Choroid plexus epithelial cell (primary cell): ENCODE measurements around the gene FDPS.

Experiments
- DNase-seq: peaks from one replicate; pipeline ENCODE4 v3.0.0-alpha.2; 2010; ENCODE audit warnings: low read depth
- H3K4me3 ChIP-seq: 2 replicates; pipeline ENCODE4 v1.5.1; 2011; ENCODE audit warnings: low read depth, mild to moderate bottlenecking, control low read depth, low read length, moderate library complexity
- TF ChIP-seq, protein P1 (sequence below): conservative IDR thresholded peaks from 2 replicates; pipeline ENCODE4 v1.5.1; 2011; ENCODE audit warnings: low read depth, mild to moderate bottlenecking, control low read depth, inconsistent platforms, low read length, moderate library complexity

The FDPS gene

GRCh38 chr1:155305881-155306391, 2.7 kb upstream of the FDPS start:
- DNase-seq: no peak
- TF ChIP-seq, protein P1, sequence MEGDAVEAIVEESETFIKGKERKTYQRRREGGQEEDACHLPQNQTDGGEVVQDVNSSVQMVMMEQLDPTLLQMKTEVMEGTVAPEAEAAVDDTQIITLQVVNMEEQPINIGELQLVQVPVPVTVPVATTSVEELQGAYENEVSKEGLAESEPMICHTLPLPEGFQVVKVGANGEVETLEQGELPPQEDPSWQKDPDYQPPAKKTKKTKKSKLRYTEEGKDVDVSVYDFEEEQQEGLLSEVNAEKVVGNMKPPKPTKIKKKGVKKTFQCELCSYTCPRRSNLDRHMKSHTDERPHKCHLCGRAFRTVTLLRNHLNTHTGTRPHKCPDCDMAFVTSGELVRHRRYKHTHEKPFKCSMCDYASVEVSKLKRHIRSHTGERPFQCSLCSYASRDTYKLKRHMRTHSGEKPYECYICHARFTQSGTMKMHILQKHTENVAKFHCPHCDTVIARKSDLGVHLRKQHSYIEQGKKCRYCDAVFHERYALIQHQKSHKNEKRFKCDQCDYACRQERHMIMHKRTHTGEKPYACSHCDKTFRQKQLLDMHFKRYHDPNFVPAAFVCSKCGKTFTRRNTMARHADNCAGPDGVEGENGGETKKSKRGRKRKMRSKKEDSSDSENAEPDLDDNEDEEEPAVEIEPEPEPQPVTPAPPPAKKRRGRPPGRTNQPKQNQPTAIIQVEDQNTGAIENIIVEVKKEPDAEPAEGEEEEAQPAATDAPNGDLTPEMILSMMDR: no peak
- H3K4me3 ChIP-seq: no peak overlapping the region

DNA sequence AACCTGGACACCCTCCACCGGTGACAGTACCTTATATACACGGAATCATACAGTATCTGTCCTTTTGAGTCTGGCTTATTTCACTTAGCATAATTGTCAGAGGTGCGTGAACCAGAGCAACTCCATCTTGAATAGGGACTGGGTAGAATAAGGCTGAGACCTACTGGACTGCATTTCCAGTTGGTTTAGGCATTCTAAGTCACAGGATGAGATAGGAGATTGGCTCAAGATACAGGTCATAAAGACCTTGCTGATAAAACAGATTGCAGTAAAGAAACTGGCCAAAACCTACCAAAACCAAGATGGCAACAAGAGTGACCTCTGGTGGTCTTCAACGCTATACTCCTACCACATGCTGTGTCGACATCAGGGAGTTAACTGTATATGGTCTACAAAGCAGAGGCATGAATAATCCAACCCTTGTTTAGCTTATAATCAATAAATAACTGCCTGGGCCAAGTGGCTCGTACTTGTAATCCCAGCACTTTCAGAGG, 1.4 kb upstream of the FDPS start:
- TF ChIP-seq, protein P1: peak; percentile 37
- peak; percentile 59 for DNase-seq
- H3K4me3 ChIP-seq: no peak overlapping the region

- no peak for DNase-seq
Observed at GRCh38 chr1:155309423-155310021, 856 bp downstream of the FDPS start.

DNA sequence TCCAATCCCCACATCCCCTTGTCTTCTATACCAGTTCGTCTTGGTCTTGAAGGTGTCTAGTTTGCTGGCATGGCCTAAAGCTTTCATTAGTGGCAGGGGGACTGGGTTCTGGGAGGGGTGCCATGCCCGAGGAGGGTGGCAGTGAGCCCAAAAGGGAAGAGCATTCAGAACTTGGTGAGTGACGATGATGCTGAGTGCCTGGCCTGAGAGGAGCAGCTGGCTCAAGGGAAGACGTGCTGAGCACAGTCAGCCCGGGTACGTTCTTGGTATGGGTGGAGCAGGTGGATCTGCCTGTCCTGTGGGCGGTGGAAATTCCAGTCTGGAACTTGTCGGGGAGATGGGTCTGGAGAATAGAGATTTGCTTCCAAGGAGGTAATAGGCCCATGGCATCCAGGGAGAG, 4.6 kb downstream of the FDPS start:
- DNase-seq: no peak
- TF ChIP-seq, protein P1: no peak
- no peak overlapping the region for H3K4me3 ChIP-seq

More at GRCh38 chr1:155309423-155310021, 856 bp downstream of the FDPS start:
- H3K4me3 ChIP-seq: peak overlapping the region; percentile 67
- TF ChIP-seq, protein P1: no peak

DNA sequence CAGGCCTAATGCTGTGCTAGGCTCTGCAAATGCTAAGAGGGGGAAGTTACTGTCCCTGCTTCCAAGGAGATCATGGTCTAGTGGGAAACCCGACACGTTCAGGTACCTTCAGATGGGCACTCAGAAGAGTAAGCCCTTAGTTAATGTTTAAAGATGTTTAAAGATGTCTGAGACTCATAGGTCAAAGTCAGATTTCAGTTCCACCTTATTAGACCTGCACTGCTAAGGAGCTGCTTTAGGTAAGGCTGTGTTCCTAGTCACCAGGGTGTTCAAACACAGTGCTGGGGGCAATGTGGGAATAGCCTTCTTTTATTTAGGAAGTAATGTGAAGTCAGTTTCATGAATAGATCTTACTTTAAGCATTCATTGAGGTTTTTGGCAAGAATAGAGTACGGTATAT, 8.3 kb downstream of the FDPS start:
- H3K4me3 ChIP-seq: no peak overlapping the region
- TF ChIP-seq, protein P1: no peak
- DNase-seq: no peak

DNA sequence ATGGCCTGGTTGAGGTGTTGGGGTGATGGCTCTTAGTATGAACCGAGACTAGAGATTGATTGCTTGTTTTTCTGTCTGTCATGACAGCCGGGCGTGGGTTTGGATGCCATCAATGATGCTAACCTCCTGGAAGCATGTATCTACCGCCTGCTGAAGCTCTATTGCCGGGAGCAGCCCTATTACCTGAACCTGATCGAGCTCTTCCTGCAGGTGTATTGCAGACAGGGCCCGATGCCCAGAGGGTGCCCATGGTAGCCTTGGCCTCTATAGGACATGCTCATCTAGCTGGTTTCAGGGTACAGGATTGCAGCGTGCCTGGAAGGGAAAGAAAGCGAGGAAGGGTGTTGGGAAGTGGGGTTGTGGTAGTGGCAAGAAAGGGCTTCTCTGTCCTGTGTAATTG, 9.4 kb downstream of the FDPS start:
- no peak overlapping the region for H3K4me3 ChIP-seq
- DNase-seq: no peak
- TF ChIP-seq, protein P1: no peak

- no peak for DNase-seq
- no peak overlapping the region for H3K4me3 ChIP-seq
- TF ChIP-seq, protein P1: no peak
Observed at GRCh38 chr1:155319536-155319935, 10.9 kb downstream of the FDPS start.
